Right lobe of liver (tissue), 6 donors: ENCODE results near the gene TK1. TPM values are rescaled to one million over a fixed set of nuclear protein-coding genes. Genes with fewer than 3 reads are reported as not detected.
A peak's percentile ranks its signal among the peaks of the same experiment; 100 is the strongest.

Experiments
- ATAC-seq, 4 donors: fragments of 200-7000 bp; cut with Tn5 transposase; one replicate each; pipeline ENCODE4 v1.9.1; 2020; ENCODE audit warnings: mild to moderate bottlenecking in 4 of 4, moderate library complexity in 4 of 4
- DNase-seq, 3 donors: peaks; one replicate each; pipeline ENCODE4 v3.0.0-alpha.2; 2020
- H3K27ac ChIP-seq, 3 donors: fragments of 200-600 bp; one replicate each; pipeline ENCODE4 v1.8.0; 2022
- H3K27me3 ChIP-seq, 2 donors: fragments of 200-600 bp; one replicate each; pipeline ENCODE4 v1.8.0; 2022
- H3K36me3 ChIP-seq, 4 donors: fragments of 200-600 bp; sonication (generic) in 1 of 4; one replicate each; pipeline versions ENCODE4 v1.5.1 to v1.8.0; 2017 to 2022; ENCODE audit warnings: control low read depth in 1 of 4
- H3K4me1 ChIP-seq, 4 donors: fragments of 200-600 bp; sonication (generic) in 1 of 4; one replicate each; pipeline versions ENCODE4 v1.5.1 to v1.8.0; 2017 to 2022; ENCODE audit warnings: control low read depth in 1 of 4
- H3K4me3 ChIP-seq, 3 donors: fragments of 200-600 bp; one replicate each; pipeline ENCODE4 v1.8.0; 2022
- H3K9me3 ChIP-seq, 4 donors: fragments of 200-600 bp; sonication (generic) in 1 of 4; one replicate each; pipeline versions ENCODE4 v1.5.1 to v1.8.0; 2017 to 2022; ENCODE audit warnings: control low read depth in 1 of 4
- POLR2A ChIP-seq: fragments of 450-650 bp; IDR thresholded peaks from one replicate; pipeline ENCODE4 v1.6.1; 2017; ENCODE audit warnings: antibody characterized with exemption, mild to moderate bottlenecking
- WGBS: methylation state at CpG from one replicate; pipeline ENCODE4 v1.1.6; 2018; ENCODE audit warnings: low coverage, low lambda C conversion rate; ENCODE audit not compliant: insufficient coverage; ENCODE audit errors: missing lambda C conversion rate; 5-methylcytosine and 5-hydroxymethylcytosine counted together
- intact Hi-C, 2 donors: fragments of 100-400 bp; cut with DNase I; formaldehyde crosslinking; loops; one replicate each; pipeline versions ENCODE4 v1.11.2 to v1.14.1; 2022
- total RNA-seq, 6 experiments: library from RNA; depleted of rRNA in 2 of 6; stranded (reverse); fragments of >200 nt in 2 of 6; fragmentation: NEBNext Ultra II Directional in 3 of 6; extraction: Animal tissue kit (Norgen Biotek cat#: 25700) in 3 of 6; gene quantifications; one replicate each; pipeline versions ENCODE4 v1.1.0 to v1.2.4, GENCODE V29; 2016 to 2023
- TF ChIP-seq, protein P1 (sequence below), 4 donors: fragments of 200-600 bp in 3 of 4; fragments of 450-650 bp in 1 of 4; IDR thresholded peaks; one replicate each; pipeline versions ENCODE4 v1.5.1 to v1.8.0; 2016 to 2022; ENCODE audit warnings: antibody characterized with exemption in 4 of 4, mild to moderate bottlenecking in 2 of 4
- donor health status: DM: no; HTN: yes; CAD: no.
- donor health status: DM: no; HTN: no; CAD: no.
- donor health status: DM: no; HTN: no; CAD: no.
- donor health status: DM: no; HTN: yes; CAD: no.
- donor health status: DM: no; HTN: yes; CAD: no.

TK1 gene
- total RNA-seq, 6 experiments from 2014 or later = 2.1 to 8.3 (median 4.7) TPM

DNA sequence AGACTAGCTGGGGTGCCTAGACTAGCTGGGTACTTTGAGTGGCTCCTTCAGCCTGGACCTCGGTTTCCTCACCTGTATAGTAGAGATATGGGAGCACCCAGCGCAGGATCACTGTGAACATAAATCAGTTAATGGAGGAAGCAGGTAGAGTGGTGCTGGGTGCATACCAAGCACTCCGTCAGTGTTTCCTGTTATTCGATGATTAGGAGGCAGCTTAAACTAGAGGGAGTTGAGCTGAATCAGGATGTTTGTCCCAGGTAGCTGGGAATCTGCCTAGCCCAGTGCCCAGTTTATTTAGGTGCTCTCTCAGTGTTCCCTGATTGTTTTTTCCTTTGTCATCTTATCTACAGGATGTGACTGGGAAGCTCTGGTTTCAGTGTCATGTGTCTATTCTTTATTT lies 36.2 kb upstream of the TK1 start:
- WGBS = 71% methylated on average over 4 of the region's 4 CpGs
- DNase-seq (no peak), ATAC-seq (peak; percentile 42 to 74 (median 55))
- Histone ChIP-seq H3K9me3 (no peaks in the 10 kb centered on the region), H3K4me3 (no peak overlapping the region), H3K27me3 (no peaks in the 10 kb centered on the region), H3K36me3 (no peaks in the 10 kb centered on the region), H3K27ac (peak overlapping the region in 2 of 3 donors; percentile 25 to 54), H3K4me1 (no peaks in the 10 kb centered on the region)
- intact Hi-C loops = no loop called here
- TF ChIP-seq, protein P1, sequence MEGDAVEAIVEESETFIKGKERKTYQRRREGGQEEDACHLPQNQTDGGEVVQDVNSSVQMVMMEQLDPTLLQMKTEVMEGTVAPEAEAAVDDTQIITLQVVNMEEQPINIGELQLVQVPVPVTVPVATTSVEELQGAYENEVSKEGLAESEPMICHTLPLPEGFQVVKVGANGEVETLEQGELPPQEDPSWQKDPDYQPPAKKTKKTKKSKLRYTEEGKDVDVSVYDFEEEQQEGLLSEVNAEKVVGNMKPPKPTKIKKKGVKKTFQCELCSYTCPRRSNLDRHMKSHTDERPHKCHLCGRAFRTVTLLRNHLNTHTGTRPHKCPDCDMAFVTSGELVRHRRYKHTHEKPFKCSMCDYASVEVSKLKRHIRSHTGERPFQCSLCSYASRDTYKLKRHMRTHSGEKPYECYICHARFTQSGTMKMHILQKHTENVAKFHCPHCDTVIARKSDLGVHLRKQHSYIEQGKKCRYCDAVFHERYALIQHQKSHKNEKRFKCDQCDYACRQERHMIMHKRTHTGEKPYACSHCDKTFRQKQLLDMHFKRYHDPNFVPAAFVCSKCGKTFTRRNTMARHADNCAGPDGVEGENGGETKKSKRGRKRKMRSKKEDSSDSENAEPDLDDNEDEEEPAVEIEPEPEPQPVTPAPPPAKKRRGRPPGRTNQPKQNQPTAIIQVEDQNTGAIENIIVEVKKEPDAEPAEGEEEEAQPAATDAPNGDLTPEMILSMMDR (IDR thresholded peaks at IDR 0.05) = no peak
- no peak for TF ChIP-seq POLR2A

DNA sequence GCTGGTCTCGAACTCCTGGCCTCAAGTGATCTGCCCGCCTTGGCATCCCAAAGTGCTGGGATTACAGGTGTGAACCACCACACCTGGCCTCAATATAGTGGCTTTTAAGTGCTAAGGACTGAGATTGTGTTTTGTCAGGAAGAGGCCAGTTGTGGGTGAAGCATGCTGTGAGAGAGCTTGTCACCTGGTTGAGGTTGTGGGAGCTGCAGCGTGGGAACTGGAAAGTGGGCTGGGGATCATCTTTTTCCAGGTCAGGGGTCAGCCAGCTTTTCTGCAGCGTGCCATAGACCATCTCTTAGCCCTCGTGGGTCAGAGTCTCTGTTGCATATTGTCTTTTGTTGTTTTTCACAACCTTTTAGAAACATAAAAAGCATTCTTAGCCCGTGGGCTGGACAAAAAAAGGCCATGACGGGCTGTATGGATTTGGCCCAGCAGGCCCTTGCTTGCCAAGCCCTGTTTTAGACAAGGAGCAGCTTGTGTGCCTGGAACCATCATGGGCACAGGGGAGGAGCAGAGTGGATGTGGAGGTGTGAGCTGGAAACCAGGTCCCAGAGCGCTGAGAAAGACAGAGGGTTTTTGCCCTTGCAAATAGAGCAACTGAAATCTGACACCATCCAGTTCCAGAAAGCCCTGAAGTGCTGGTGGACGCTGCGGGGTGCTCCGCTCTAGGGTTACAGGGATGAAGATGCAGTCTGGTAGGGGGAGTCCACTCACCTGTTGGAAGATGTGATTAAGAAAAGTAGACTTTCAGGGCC lies 32.7 kb upstream of the TK1 start:
- DNase-seq (no peak), ATAC-seq (no peak)
- Histone ChIP-seq H3K9me3 (no peaks in the 10 kb centered on the region), H3K36me3 (no peaks in the 10 kb centered on the region), H3K4me1 (no peaks in the 10 kb centered on the region), H3K27ac (no peak overlapping the region), H3K27me3 (no peaks in the 10 kb centered on the region), H3K4me3 (no peak overlapping the region)
- TF ChIP-seq POLR2A = no peak
- TF ChIP-seq, protein P1 (IDR thresholded peaks at IDR 0.05) = no peak
- intact Hi-C loops = no loop called here
- WGBS = 93% methylated on average over 9 of the region's 11 CpGs

DNA sequence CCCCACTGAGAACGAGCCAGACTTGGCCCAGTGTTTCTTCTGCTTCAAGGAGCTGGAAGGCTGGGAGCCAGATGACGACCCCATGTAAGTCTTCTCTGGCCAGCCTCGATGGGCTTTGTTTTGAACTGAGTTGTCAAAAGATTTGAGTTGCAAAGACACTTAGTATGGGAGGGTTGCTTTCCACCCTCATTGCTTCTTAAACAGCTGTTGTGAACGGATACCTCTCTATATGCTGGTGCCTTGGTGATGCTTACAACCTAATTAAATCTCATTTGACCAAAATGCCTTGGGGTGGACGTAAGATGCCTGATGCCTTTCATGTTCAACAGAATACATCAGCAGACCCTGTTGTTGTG lies 27.8 kb upstream of the TK1 start:
- intact Hi-C loops = no loop called here
- TF ChIP-seq, protein P1 (IDR thresholded peaks at IDR 0.05) = no peak
- TF ChIP-seq POLR2A = no peak
- DNase-seq (no peak), ATAC-seq (no peak)
- peak overlapping the region in 2 of 3 donors; percentile 48 to 50 for H3K4me3 ChIP-seq
- 21% methylated on average over 5 of the region's 5 CpGs for WGBS
- H3K36me3 ChIP-seq = no peaks in the 10 kb centered on the region
- no peak overlapping the region for H3K27ac ChIP-seq
- peaks cover 0 to 4% (median 0%) of the 10 kb centered on the region in 4 donors for H3K4me1 ChIP-seq
- no peaks in the 10 kb centered on the region for H3K27me3 ChIP-seq
- H3K9me3 ChIP-seq = no peaks in the 10 kb centered on the region

DNA sequence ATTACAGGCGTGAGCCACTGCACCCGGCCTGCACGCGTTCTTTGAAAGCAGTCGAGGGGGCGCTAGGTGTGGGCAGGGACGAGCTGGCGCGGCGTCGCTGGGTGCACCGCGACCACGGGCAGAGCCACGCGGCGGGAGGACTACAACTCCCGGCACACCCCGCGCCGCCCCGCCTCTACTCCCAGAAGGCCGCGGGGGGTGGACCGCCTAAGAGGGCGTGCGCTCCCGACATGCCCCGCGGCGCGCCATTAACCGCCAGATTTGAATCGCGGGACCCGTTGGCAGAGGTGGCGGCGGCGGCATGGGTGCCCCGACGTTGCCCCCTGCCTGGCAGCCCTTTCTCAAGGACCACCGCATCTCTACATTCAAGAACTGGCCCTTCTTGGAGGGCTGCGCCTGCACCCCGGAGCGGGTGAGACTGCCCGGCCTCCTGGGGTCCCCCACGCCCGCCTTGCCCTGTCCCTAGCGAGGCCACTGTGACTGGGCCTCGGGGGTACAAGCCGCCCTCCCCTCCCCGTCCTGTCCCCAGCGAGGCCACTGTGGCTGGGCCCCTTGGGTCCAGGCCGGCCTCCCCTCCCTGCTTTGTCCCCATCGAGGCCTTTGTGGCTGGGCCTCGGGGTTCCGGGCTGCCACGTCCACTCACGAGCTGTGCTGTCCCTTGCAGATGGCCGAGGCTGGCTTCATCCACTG lies 27.3 kb upstream of the TK1 start, which contains the start of gene BIRC5:
Gene BIRC5 (plus strand): TSS at position 238 of the 690 bp plus-strand sequence. CDS start 64 bp downstream, at position 302.
- H3K27me3 ChIP-seq = no peaks in the 10 kb centered on the region
- 0% methylated on average over 5 of the region's 60 CpGs for WGBS
- H3K4me3 ChIP-seq = peak within 1 kb of the TSS; percentile 29 to 50 (median 48)
- DNase-seq (peak; percentile 89 to 91 (median 91)), ATAC-seq (peak; percentile 98 to 100 (median 99))
- intact Hi-C loops = no loop called here
- H3K27ac ChIP-seq = no peak within 1 kb of the TSS
- H3K36me3 ChIP-seq = no peaks in the 10 kb centered on the region
- peaks cover 0 to 4% (median 0%) of the 10 kb centered on the region in 4 donors for H3K4me1 ChIP-seq
- TF ChIP-seq, protein P1 (IDR thresholded peaks at IDR 0.05) = no peak
- no peak for TF ChIP-seq POLR2A
- H3K9me3 ChIP-seq = no peaks in the 10 kb centered on the region
